HepG2 (cell line): ENCODE measurements around the gene IRF1. TPM values are rescaled to one million over a fixed set of nuclear protein-coding genes. Genes with fewer than 3 reads are reported as not detected.

Experiments
- ATAD3A ChIP-seq: sonication (generic); formaldehyde crosslinking; IDR thresholded peaks from 2 replicates; pipeline ENCODE4 v1.4.0; 2020; ENCODE audit warnings: missing genetic modification reagents
- EZH2 ChIP-seq: conservative IDR thresholded peaks from 2 replicates; pipeline ENCODE4 v1.6.1; 2012; ENCODE audit warnings: mild to moderate bottlenecking, low read depth, low read length, moderate library complexity
- FOXJ3 ChIP-seq: sonication (generic); formaldehyde crosslinking; IDR thresholded peaks from 2 replicates; pipeline ENCODE4 v1.4.0; 2020; ENCODE audit warnings: missing genetic modification reagents, mild to moderate bottlenecking, borderline replicate concordance
- FOXP4 ChIP-seq: sonication (generic); formaldehyde crosslinking; IDR thresholded peaks from 2 replicates; pipeline ENCODE4 v1.4.0; 2020; ENCODE audit warnings: missing genetic modification reagents
- FUBP1 ChIP-seq: sonication (generic); formaldehyde crosslinking; IDR thresholded peaks from 2 replicates; pipeline ENCODE4 v1.5.1; 2020; ENCODE audit warnings: missing genetic modification reagents, mild to moderate bottlenecking, borderline replicate concordance
- PREB ChIP-seq: sonication (generic); formaldehyde crosslinking; IDR thresholded peaks from 2 replicates; pipeline ENCODE4 v1.4.0; 2020; ENCODE audit warnings: missing genetic modification reagents
- RBAK ChIP-seq: sonication (generic); formaldehyde crosslinking; IDR thresholded peaks from 2 replicates; pipeline ENCODE4 v1.5.1; 2020; ENCODE audit warnings: mild to moderate bottlenecking, missing genetic modification reagents
- ZNF335 ChIP-seq: sonication (generic); formaldehyde crosslinking; IDR thresholded peaks from 2 replicates; pipeline ENCODE4 v1.4.0; 2020; ENCODE audit warnings: missing genetic modification reagents
- ZNF407 ChIP-seq: sonication (generic); formaldehyde crosslinking; IDR thresholded peaks from one replicate; pipeline ENCODE4 v1.5.1; 2020; ENCODE audit warnings: mild to moderate bottlenecking, missing genetic modification reagents; ENCODE audit errors: not compliant biosample characterization
- ZNF431 ChIP-seq: sonication (generic); formaldehyde crosslinking; IDR thresholded peaks from 2 replicates; pipeline ENCODE4 v1.9.0; 2022; ENCODE audit warnings: missing genetic modification reagents, low read depth, mild to moderate bottlenecking, borderline replicate concordance
- ZNF510 ChIP-seq: sonication (generic); formaldehyde crosslinking; IDR thresholded peaks from 2 replicates; pipeline ENCODE4 v1.4.0; 2020; ENCODE audit warnings: low read depth, mild to moderate bottlenecking, missing genetic modification reagents
- polyA plus RNA-seq, 8 experiments: library from polyadenylated mRNA; depleted of rRNA in 3 of 8; stranded (reverse) in 7 of 8; unstranded in 1 of 8; fragments of >200 nt; fragmentation: Illumina TruSeq in 4 of 8; extraction: Trizol in 4 of 8; gene quantifications; 2 replicates each; pipeline versions ENCODE4 v1.2.1 to v1.2.3, GENCODE V29; 2011 to 2016; ENCODE audit warnings: low read depth in 4 of 8, missing spikeins in 1 of 8, mixed read lengths in 1 of 8; ENCODE audit not compliant: insufficient read depth in 1 of 8
- total RNA-seq, 5 experiments: library from RNA; depleted of rRNA; stranded (reverse); fragments of >200 nt; fragmentation: Illumina TruSeq; extraction: Trizol; gene quantifications; 2 replicates each; pipeline ENCODE4 v1.2.3, GENCODE V29; 2016; ENCODE audit warnings: low read depth in 1 of 5

IRF1 gene
- total and polyA plus RNA-seq, 2 of the 13 experiments (the other 11 are each of a cell fraction or from before 2014, with no cell fraction given): 4.1 to 8.8 TPM

- TF ChIP-seq FUBP1 (CRISPR knock-in tag) (no peak), FOXP4 (CRISPR knock-in tag) (no peak), ATAD3A (CRISPR knock-in tag) (no peak), RBAK (no peak), PREB (no peak), ZNF407 (CRISPR knock-in tag) (peak; percentile 41), ZNF431 (CRISPR knock-in tag) (no peak), ZNF510 (CRISPR knock-in tag) (no peak), EZH2 (no peak), ZNF335 (CRISPR knock-in tag) (peak; percentile 89), FOXJ3 (CRISPR knock-in tag) (peak; percentile 40; the same call in 1 of the 2 replicates)
These were observed 6.3 kb upstream of the IRF1 start (continued) for GRCh38 chr5:132496631-132497487.
